ENCODE measurements around the gene JARID2. TPM values are rescaled to one million over a fixed set of nuclear protein-coding genes. Genes with fewer than 3 reads are reported as not detected.

The JARID2 gene
- total RNA-seq, 1 experiment from 2014 or later = 180 TPM

GRCh38 chr6:15513131-15513771 is 267.4 kb downstream of the JARID2 start:
- Mint-ChIP-seq H3K4me1 (peaks cover 21% of the 10 kb centered on the region), H3K27me3 (ENCODE audit: low read depth) (no peaks in the 10 kb centered on the region), H3K36me3 (peaks cover 87% of the 10 kb centered on the region), H3K27ac (no peak overlapping the region), H3K4me3 (no peak overlapping the region), H3K9me3 (no peaks in the 10 kb centered on the region)
- ATAC-seq (no peak), DNase-seq (ENCODE audit: low spot score) (no peak)
- TF ChIP-seq MXD4 (CRISPR knock-in tag; IDR thresholded peaks at IDR 0.05; ENCODE audit: borderline replicate concordance) (no peak), PRDM15 (CRISPR knock-in tag; IDR thresholded peaks at IDR 0.05) (no peak), NFE2L1 (CRISPR knock-in tag; IDR thresholded peaks at IDR 0.05) (no peak), ESRRA (CRISPR knock-in tag; IDR thresholded peaks at IDR 0.05; ENCODE audit: borderline replicate concordance) (no peak), E2F1 (CRISPR knock-in tag; IDR thresholded peaks at IDR 0.05) (no peak), ZNF219 (CRISPR knock-in tag; IDR thresholded peaks at IDR 0.05; ENCODE audit: borderline replicate concordance) (no peak), FOXP4 (CRISPR knock-in tag; IDR thresholded peaks at IDR 0.05) (no peak), JAZF1 (CRISPR knock-in tag; IDR thresholded peaks at IDR 0.05) (no peak), JUN (CRISPR knock-in tag; IDR thresholded peaks at IDR 0.05) (no peak), NR3C1 (CRISPR knock-in tag; conservative IDR thresholded peaks at IDR 0.05; ENCODE audit: low read depth) (no peak)
- TF ChIP-seq, protein P1, sequence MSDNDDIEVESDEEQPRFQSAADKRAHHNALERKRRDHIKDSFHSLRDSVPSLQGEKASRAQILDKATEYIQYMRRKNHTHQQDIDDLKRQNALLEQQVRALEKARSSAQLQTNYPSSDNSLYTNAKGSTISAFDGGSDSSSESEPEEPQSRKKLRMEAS (CRISPR knock-in tag; IDR thresholded peaks at IDR 0.05) = no peak
- TF ChIP-seq, protein P2, sequence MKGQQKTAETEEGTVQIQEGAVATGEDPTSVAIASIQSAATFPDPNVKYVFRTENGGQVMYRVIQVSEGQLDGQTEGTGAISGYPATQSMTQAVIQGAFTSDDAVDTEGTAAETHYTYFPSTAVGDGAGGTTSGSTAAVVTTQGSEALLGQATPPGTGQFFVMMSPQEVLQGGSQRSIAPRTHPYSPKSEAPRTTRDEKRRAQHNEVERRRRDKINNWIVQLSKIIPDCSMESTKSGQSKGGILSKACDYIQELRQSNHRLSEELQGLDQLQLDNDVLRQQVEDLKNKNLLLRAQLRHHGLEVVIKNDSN (CRISPR knock-in tag; IDR thresholded peaks at IDR 0.05) = no peak
- TF ChIP-seq, protein P3, sequence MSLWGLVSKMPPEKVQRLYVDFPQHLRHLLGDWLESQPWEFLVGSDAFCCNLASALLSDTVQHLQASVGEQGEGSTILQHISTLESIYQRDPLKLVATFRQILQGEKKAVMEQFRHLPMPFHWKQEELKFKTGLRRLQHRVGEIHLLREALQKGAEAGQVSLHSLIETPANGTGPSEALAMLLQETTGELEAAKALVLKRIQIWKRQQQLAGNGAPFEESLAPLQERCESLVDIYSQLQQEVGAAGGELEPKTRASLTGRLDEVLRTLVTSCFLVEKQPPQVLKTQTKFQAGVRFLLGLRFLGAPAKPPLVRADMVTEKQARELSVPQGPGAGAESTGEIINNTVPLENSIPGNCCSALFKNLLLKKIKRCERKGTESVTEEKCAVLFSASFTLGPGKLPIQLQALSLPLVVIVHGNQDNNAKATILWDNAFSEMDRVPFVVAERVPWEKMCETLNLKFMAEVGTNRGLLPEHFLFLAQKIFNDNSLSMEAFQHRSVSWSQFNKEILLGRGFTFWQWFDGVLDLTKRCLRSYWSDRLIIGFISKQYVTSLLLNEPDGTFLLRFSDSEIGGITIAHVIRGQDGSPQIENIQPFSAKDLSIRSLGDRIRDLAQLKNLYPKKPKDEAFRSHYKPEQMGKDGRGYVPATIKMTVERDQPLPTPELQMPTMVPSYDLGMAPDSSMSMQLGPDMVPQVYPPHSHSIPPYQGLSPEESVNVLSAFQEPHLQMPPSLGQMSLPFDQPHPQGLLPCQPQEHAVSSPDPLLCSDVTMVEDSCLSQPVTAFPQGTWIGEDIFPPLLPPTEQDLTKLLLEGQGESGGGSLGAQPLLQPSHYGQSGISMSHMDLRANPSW (CRISPR knock-in tag; conservative IDR thresholded peaks at IDR 0.05; ENCODE audit: low read depth) = no peak
- TF ChIP-seq, protein P4, sequence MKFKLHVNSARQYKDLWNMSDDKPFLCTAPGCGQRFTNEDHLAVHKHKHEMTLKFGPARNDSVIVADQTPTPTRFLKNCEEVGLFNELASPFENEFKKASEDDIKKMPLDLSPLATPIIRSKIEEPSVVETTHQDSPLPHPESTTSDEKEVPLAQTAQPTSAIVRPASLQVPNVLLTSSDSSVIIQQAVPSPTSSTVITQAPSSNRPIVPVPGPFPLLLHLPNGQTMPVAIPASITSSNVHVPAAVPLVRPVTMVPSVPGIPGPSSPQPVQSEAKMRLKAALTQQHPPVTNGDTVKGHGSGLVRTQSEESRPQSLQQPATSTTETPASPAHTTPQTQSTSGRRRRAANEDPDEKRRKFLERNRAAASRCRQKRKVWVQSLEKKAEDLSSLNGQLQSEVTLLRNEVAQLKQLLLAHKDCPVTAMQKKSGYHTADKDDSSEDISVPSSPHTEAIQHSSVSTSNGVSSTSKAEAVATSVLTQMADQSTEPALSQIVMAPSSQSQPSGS (CRISPR knock-in tag; IDR thresholded peaks at IDR 0.05; ENCODE audit: borderline replicate concordance, low read depth) = no peak
- TF ChIP-seq, protein P5, sequence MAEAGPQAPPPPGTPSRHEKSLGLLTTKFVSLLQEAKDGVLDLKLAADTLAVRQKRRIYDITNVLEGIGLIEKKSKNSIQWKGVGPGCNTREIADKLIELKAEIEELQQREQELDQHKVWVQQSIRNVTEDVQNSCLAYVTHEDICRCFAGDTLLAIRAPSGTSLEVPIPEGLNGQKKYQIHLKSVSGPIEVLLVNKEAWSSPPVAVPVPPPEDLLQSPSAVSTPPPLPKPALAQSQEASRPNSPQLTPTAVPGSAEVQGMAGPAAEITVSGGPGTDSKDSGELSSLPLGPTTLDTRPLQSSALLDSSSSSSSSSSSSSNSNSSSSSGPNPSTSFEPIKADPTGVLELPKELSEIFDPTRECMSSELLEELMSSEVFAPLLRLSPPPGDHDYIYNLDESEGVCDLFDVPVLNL (CRISPR knock-in tag; IDR thresholded peaks at IDR 0.05; ENCODE audit: borderline replicate concordance, low read depth) = no peak
- ChIA-PET CTCF (no interaction called here), POLR2A (interaction anchor here (1.3 kb wide), 1 partner anchor 10 kb away, joined by 3 read pairs; no protein-coding TSS in a partner anchor)

Measured in WTC11 (cell line).